Vagina (tissue), 2 donors: ENCODE data around the gene DTD1. TPM values are rescaled to one million over a fixed set of nuclear protein-coding genes. Genes with fewer than 3 reads are reported as not detected.

ENCODE experiments used
- DNase-seq, 2 donors: peaks; one replicate each; pipeline ENCODE4 v3.0.0-alpha.2; 2017; ENCODE audit errors: extremely low spot score in 2 of 2
- H3K27ac ChIP-seq: fragments of 200-600 bp; sonication (generic); one replicate; pipeline ENCODE4 v1.5.1; 2019
- H3K27me3 ChIP-seq: fragments of 200-600 bp; sonication (generic); one replicate; pipeline ENCODE4 v1.5.1; 2019
- H3K36me3 ChIP-seq, 2 donors: fragments of 200-600 bp; sonication (generic); one replicate each; pipeline ENCODE4 v1.5.1; 2017 to 2019
- H3K4me1 ChIP-seq: fragments of 200-600 bp; sonication (generic); one replicate; pipeline ENCODE4 v1.5.1; 2019
- H3K4me3 ChIP-seq, 2 donors: fragments of 200-600 bp; sonication (generic); 1 replicate in 1 of 2; 2 replicates in 1 of 2; pipeline ENCODE4 v1.5.1; 2016 to 2019
- H3K9me3 ChIP-seq: fragments of 200-600 bp; sonication (generic); one replicate; pipeline ENCODE4 v1.5.1; 2019
- CTCF ChIP-seq, 3 experiments: fragments of 450-650 bp in 2 of 3; fragments of 200-600 bp in 1 of 3; sonication (generic) in 1 of 3; IDR thresholded peaks; one replicate each; pipeline ENCODE4 v1.5.1; 2017 to 2019; ENCODE audit warnings: antibody characterized with exemption in 3 of 3, mild to moderate bottlenecking in 2 of 3, moderate library complexity in 2 of 3
- POLR2A ChIP-seq, 2 donors: fragments of 450-650 bp; IDR thresholded peaks; one replicate each; pipeline ENCODE4 v1.6.1; 2017; ENCODE audit warnings: antibody characterized with exemption in 2 of 2, mild to moderate bottlenecking in 2 of 2, moderate library complexity in 2 of 2
- POLR2AphosphoS5 ChIP-seq, 2 donors: sonication (generic); formaldehyde crosslinking; IDR thresholded peaks; one replicate each; pipeline ENCODE4 v1.9.0; 2017; ENCODE audit warnings: antibody characterized with exemption in 2 of 2, mild to moderate bottlenecking in 2 of 2, low read depth in 1 of 2; ENCODE audit not compliant: insufficient read depth in 1 of 2
- intact Hi-C: fragments of 100-400 bp; cut with DNase I; formaldehyde crosslinking; loops from one replicate; pipeline ENCODE4 v1.15.1; 2023
- total RNA-seq: library from RNA; depleted of rRNA; stranded (reverse); fragments of >200 nt; gene quantifications from one replicate; pipeline ENCODE4 v1.2.3, GENCODE V29; 2016

DTD1 gene
- total RNA-seq, 1 donor from 2014 or later: 24.1 TPM

GRCh38 chr20:18663932-18664331 lies 76.1 kb downstream of the DTD1 start:
- intact Hi-C loops: no loop called here
- Histone ChIP-seq H3K9me3 (no peaks in the 10 kb centered on the region), H3K27me3 (no peaks in the 10 kb centered on the region), H3K4me3 (no peak overlapping the region), H3K36me3 (no peaks in the 10 kb centered on the region), H3K4me1 (peaks cover 15% of the 10 kb centered on the region), H3K27ac (no peak overlapping the region)
- DNase-seq: no peak
- TF ChIP-seq POLR2A (IDR thresholded peaks at IDR 0.05) (no peak), POLR2AphosphoS5 (IDR thresholded peaks at IDR 0.05; ENCODE audit: insufficient read depth in 1 of 2, low read depth in 1 of 2) (no peak), CTCF (IDR thresholded peaks at IDR 0.05) (no peak)

GRCh38 chr20:18665135-18665534 lies 77.3 kb downstream of the DTD1 start:
- Histone ChIP-seq H3K4me1 (peaks cover 15% of the 10 kb centered on the region), H3K4me3 (no peak overlapping the region), H3K36me3 (no peaks in the 10 kb centered on the region), H3K27ac (no peak overlapping the region), H3K9me3 (no peaks in the 10 kb centered on the region), H3K27me3 (no peaks in the 10 kb centered on the region)
- intact Hi-C loops: no loop called here
- TF ChIP-seq POLR2AphosphoS5 (IDR thresholded peaks at IDR 0.05; ENCODE audit: insufficient read depth in 1 of 2, low read depth in 1 of 2) (no peak), CTCF (IDR thresholded peaks at IDR 0.05) (no peak), POLR2A (IDR thresholded peaks at IDR 0.05) (no peak)
- DNase-seq: no peak

- Histone ChIP-seq H3K27ac (no peak overlapping the region), H3K4me3 (no peak overlapping the region), H3K27me3 (no peaks in the 10 kb centered on the region), H3K4me1 (peaks cover 22% of the 10 kb centered on the region), H3K36me3 (no peaks in the 10 kb centered on the region), H3K9me3 (no peaks in the 10 kb centered on the region)
- no peak for TF ChIP-seq POLR2AphosphoS5 (IDR thresholded peaks at IDR 0.05; ENCODE audit: insufficient read depth in 1 of 2, low read depth in 1 of 2)
- DNase-seq: no peak
- intact Hi-C loops: no loop called here
Observed at GRCh38 chr20:18666803-18667415, 79.1 kb downstream of the DTD1 start.

- Histone ChIP-seq H3K36me3 (no peaks in the 10 kb centered on the region), H3K9me3 (no peaks in the 10 kb centered on the region), H3K4me3 (no peak overlapping the region), H3K27me3 (no peaks in the 10 kb centered on the region), H3K27ac (no peak overlapping the region), H3K4me1 (peaks cover 22% of the 10 kb centered on the region)
- DNase-seq: no peak
- TF ChIP-seq CTCF (IDR thresholded peaks at IDR 0.05) (no peak), POLR2A (IDR thresholded peaks at IDR 0.05) (no peak), POLR2AphosphoS5 (IDR thresholded peaks at IDR 0.05; ENCODE audit: insufficient read depth in 1 of 2, low read depth in 1 of 2) (no peak)
- intact Hi-C loops: no loop called here
Observed at GRCh38 chr20:18669241-18670019, 81.6 kb downstream of the DTD1 start.

- H3K4me3 ChIP-seq: no peak overlapping the region
- TF ChIP-seq CTCF (IDR thresholded peaks at IDR 0.05): no peak
- no peak for TF ChIP-seq POLR2A (IDR thresholded peaks at IDR 0.05)
- TF ChIP-seq POLR2AphosphoS5 (IDR thresholded peaks at IDR 0.05; ENCODE audit: insufficient read depth in 1 of 2, low read depth in 1 of 2): no peak
- no peaks in the 10 kb centered on the region for H3K36me3 ChIP-seq
- no peak overlapping the region for H3K27ac ChIP-seq
- peaks cover 16% of the 10 kb centered on the region for H3K4me1 ChIP-seq
- no peak for DNase-seq
- H3K9me3 ChIP-seq: no peaks in the 10 kb centered on the region
- intact Hi-C loops: no loop called here
- H3K27me3 ChIP-seq: no peaks in the 10 kb centered on the region
Observed at GRCh38 chr20:18671203-18671710, 83.4 kb downstream of the DTD1 start.
